Lung (tissue), 12 donors: ENCODE results near the gene EDEM3. TPM values are rescaled to one million over a fixed set of nuclear protein-coding genes. Genes with fewer than 3 reads are reported as not detected.

Source experiments
- ATAC-seq: fragments of 200-7000 bp; cut with Tn5 transposase; one replicate; pipeline ENCODE4 v1.9.1; 2020; ENCODE audit warnings: moderate number of reproducible peaks; ENCODE audit not compliant: insufficient read depth, low FRiP score
- DNase-seq, 3 donors: peaks; one replicate each; pipeline ENCODE4 v3.0.0-alpha.2; 2013 to 2017
- H3K27ac ChIP-seq, 2 donors: one replicate each; pipeline ENCODE4 v1.5.1; 2013; ENCODE audit warnings: mild to moderate bottlenecking in 2 of 2, moderate library complexity in 2 of 2, control low read depth in 1 of 2, inconsistent platforms in 1 of 2, low read depth in 1 of 2, low read length in 1 of 2
- H3K27me3 ChIP-seq, 3 donors: one replicate each; pipeline ENCODE4 v1.5.1; 2013; ENCODE audit warnings: low read length in 2 of 3; ENCODE audit not compliant: control insufficient read depth in 3 of 3, insufficient read depth in 3 of 3
- H3K36me3 ChIP-seq, 4 donors: one replicate each; pipeline ENCODE4 v1.5.1; 2013; ENCODE audit warnings: low read length in 4 of 4, mild to moderate bottlenecking in 1 of 4, moderate library complexity in 1 of 4; ENCODE audit not compliant: control insufficient read depth in 4 of 4, insufficient read depth in 4 of 4
- H3K4me1 ChIP-seq, 5 donors: one replicate each; pipeline ENCODE4 v1.5.1; 2013; ENCODE audit warnings: low read length in 5 of 5, mild to moderate bottlenecking in 2 of 5, moderate library complexity in 1 of 5; ENCODE audit not compliant: control insufficient read depth in 5 of 5, insufficient read depth in 5 of 5
- H3K4me3 ChIP-seq: one replicate; pipeline ENCODE4 v1.5.1; 2013; ENCODE audit warnings: mild to moderate bottlenecking, control low read depth, moderate library complexity
- H3K9ac ChIP-seq, 2 donors: one replicate each; pipeline ENCODE4 v1.5.1; 2013; ENCODE audit warnings: low read length in 2 of 2, control low read depth in 1 of 2; ENCODE audit not compliant: insufficient read depth in 1 of 2
- H3K9me3 ChIP-seq, 4 donors: one replicate each; pipeline ENCODE4 v1.5.1; 2013; ENCODE audit warnings: low read length in 3 of 4, mild to moderate bottlenecking in 1 of 4, moderate library complexity in 1 of 4; ENCODE audit not compliant: control insufficient read depth in 4 of 4, insufficient read depth in 3 of 4
- WGBS, 2 donors: extraction: QIAGEN DNeasy Blood & Tissue Kit; methylation state at CpG; one replicate each; pipeline ENCODE4 v1.1.7; 2013; 5-methylcytosine and 5-hydroxymethylcytosine counted together
- polyA plus RNA-seq, 2 donors: library from polyadenylated mRNA; stranded (reverse); fragments of 200-250 nt; gene quantifications; one replicate each; pipeline ENCODE4 v1.2.1, GENCODE V29; 2013
- total RNA-seq, 2 donors: library from RNA; depleted of rRNA in 1 of 2; stranded (reverse); fragments of >200 nt in 1 of 2; gene quantifications; one replicate each; pipeline ENCODE4 v1.2.1, GENCODE V29; 2014 to 2021
- TF ChIP-seq, protein P1 (sequence below): IDR thresholded peaks from 2 replicates; pipeline ENCODE4 v1.5.1; 2012; ENCODE audit warnings: mild to moderate bottlenecking; ENCODE audit errors: control extremely low read depth, extremely low read depth
- donor health status: control.
- donor health status: control.
- donor health status: Bipolar disorder and iron deficiency.
- donor health status: healthy.
- donor health status: DM: yes; HTN: yes; CAD: no.

The EDEM3 gene
- total and polyA plus RNA-seq, 4 donors, result 12.2 to 54.9 (median 21.1) TPM

- no peak for ATAC-seq
- H3K27ac ChIP-seq, result no peak overlapping the region
- WGBS, 2 donors, result 64 to 67% methylated on average over 4 of the region's 4 CpGs
These were observed 14.3 kb downstream of the EDEM3 start for GRCh38 chr1:184740344-184740743.

DNA sequence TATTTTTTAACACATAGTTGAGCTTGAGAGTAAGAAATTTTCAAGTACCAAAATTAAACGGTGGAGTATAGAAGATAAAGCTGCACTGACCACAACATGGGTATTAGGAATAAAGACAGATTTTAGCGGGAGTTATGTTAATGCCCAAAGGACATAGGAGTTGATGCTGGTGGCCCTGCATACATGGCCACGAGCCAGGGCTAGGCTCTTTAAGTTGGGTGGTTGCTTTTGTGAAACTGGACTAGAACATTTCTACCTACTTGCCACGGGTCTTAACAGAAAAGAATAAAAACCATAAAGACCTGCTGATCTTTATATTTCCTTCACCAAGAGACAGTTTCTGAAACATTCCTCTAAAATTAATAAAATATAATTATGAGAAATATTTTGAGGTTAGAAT, 14.9 kb downstream of the EDEM3 start:
- Histone ChIP-seq H3K4me1 (peaks cover 0 to 2% (median 0%) of the 10 kb centered on the region in 5 donors), H3K9ac (no peak overlapping the region), H3K4me3 (no peak overlapping the region), H3K27me3 (no peaks in the 10 kb centered on the region), H3K36me3 (peaks cover 0 to 5% (median 0%) of the 10 kb centered on the region in 4 donors), H3K27ac (no peak overlapping the region), H3K9me3 (no peaks in the 10 kb centered on the region)
- ATAC-seq (no peak), DNase-seq (no peak)
- TF ChIP-seq, protein P1, sequence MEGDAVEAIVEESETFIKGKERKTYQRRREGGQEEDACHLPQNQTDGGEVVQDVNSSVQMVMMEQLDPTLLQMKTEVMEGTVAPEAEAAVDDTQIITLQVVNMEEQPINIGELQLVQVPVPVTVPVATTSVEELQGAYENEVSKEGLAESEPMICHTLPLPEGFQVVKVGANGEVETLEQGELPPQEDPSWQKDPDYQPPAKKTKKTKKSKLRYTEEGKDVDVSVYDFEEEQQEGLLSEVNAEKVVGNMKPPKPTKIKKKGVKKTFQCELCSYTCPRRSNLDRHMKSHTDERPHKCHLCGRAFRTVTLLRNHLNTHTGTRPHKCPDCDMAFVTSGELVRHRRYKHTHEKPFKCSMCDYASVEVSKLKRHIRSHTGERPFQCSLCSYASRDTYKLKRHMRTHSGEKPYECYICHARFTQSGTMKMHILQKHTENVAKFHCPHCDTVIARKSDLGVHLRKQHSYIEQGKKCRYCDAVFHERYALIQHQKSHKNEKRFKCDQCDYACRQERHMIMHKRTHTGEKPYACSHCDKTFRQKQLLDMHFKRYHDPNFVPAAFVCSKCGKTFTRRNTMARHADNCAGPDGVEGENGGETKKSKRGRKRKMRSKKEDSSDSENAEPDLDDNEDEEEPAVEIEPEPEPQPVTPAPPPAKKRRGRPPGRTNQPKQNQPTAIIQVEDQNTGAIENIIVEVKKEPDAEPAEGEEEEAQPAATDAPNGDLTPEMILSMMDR, result no peak
- 84 to 94% methylated on average over 4 of the region's 4 CpGs for WGBS, 2 donors

More at GRCh38 chr1:184740344-184740743, 14.3 kb downstream of the EDEM3 start:
- no peak for DNase-seq
- no peak overlapping the region for H3K9ac ChIP-seq
- H3K4me3 ChIP-seq, result no peak overlapping the region
- TF ChIP-seq, protein P1, result no peak
- no peaks in the 10 kb centered on the region for H3K9me3 ChIP-seq
- peaks cover 0 to 2% (median 0%) of the 10 kb centered on the region in 4 donors for H3K36me3 ChIP-seq
- no peaks in the 10 kb centered on the region for H3K27me3 ChIP-seq
- peaks cover 0 to 2% (median 0%) of the 10 kb centered on the region in 5 donors for H3K4me1 ChIP-seq

DNA sequence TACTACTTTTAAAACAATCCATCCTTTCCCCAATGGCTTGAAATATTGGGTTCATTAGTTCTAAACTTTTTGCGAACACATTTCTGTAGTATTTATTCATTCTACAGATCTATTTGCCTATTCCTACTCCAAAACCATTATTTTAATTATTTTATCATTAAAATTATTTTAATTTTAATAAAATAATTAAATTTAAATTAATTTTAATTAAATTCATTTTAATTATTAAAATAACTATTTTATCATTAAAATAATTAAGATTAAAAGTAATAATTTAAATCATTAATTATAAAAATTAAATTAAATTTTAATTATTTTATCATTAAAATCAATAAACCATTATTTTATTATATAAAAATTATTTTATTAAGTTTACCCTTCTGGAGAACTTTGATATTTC, 15.6 kb downstream of the EDEM3 start:
- H3K27me3 ChIP-seq, result no peaks in the 10 kb centered on the region
- no peaks in the 10 kb centered on the region for H3K9me3 ChIP-seq
- no peak for ATAC-seq
- no peak overlapping the region for H3K27ac ChIP-seq
- no peak overlapping the region for H3K4me3 ChIP-seq
- peaks cover 0 to 8% (median under 1%) of the 10 kb centered on the region in 4 donors for H3K36me3 ChIP-seq
- DNase-seq, result no peak
- peaks cover 0 to 2% (median 0%) of the 10 kb centered on the region in 5 donors for H3K4me1 ChIP-seq
- no peak overlapping the region for H3K9ac ChIP-seq
- TF ChIP-seq, protein P1, result no peak
- WGBS, 2 donors, result 89 to 92% methylated on average over 1 of the region's 1 CpG

GRCh38 chr1:184734980-184735379, 19.7 kb downstream of the EDEM3 start:
- Histone ChIP-seq H3K9me3 (no peaks in the 10 kb centered on the region), H3K4me3 (no peak overlapping the region), H3K27me3 (no peaks in the 10 kb centered on the region), H3K9ac (no peak overlapping the region), H3K4me1 (peaks cover 0 to 2% (median 0%) of the 10 kb centered on the region in 5 donors), H3K36me3 (peaks cover 0 to 15% (median 6%) of the 10 kb centered on the region in 4 donors), H3K27ac (no peak overlapping the region)
- DNase-seq, result no peak
- TF ChIP-seq, protein P1, result no peak
- ATAC-seq, result no peak
